Measurements from ENCODE around the gene C5orf15.

Gene C5orf15

DNA sequence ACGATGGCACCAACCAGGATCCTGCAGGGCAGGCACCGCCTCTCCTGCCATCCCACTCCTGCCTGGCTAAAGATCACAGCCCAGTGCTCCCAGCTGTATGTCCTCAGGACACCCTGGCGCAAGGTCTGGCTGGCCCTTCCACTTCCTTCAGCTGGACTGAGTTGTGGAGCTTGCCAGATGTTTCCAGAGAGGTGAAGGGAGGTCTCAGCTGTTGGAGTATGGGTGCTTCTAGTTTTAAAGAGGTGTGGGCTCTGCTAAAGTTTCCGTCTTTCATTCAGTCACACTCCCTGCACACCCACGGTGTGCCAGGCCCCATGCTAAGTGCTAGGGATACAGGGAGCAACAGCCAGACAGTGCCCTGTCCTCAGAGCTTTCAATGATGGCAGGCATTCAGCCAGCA, 34.1 kb downstream of the C5orf15 start:
- ATAC-seq = no peak

DNA sequence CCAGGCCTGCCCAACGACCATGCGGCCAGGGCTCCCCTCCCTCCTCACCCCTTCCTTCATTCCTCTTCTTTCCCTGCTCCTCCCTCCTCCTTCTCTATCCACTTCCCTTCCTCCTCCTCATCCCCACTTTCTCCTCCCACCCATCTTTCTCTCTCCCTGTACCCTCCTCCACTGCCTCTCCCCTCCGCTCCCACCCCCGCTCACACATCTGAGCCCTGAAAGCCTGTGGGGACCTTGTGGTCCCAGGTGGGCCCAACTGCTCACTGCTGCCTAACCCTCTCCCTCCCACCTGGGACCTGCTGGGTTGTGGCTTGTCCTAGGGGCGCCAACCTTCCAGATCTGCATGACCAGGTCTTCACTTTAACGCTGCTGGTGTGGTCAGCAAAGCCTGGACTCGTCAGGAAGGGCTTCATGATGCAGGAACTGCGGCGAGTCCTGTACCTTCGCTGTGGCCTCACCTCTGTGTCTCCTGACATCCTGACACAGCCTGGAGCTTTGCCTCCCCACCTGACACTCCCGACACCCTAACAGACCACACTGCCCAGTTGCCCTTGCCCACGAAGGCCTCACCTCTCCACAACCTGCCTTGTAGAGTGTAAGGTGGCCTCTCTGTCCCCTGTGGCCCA, 34.6 kb downstream of the C5orf15 start:
- TF ChIP-seq BACH2 (CRISPR knock-in tag; IDR thresholded peaks at IDR 0.05; ENCODE audit: borderline replicate concordance) = no peak
- TF ChIP-seq PPARA (CRISPR knock-in tag; IDR thresholded peaks at IDR 0.05; ENCODE audit: borderline replicate concordance) = no peak
- TF ChIP-seq ZNF8 (CRISPR knock-in tag; IDR thresholded peaks at IDR 0.05) = no peak
- TF ChIP-seq TCF4 (CRISPR knock-in tag; IDR thresholded peaks at IDR 0.05; ENCODE audit: borderline replicate concordance) = no peak
- no peak for TF ChIP-seq ARNTL (CRISPR knock-in tag; IDR thresholded peaks at IDR 0.05; ENCODE audit: borderline replicate concordance, low read depth)
- TF ChIP-seq POU6F1 (CRISPR knock-in tag; IDR thresholded peaks at IDR 0.05; ENCODE audit: borderline replicate concordance, low read depth) = no peak
- TF ChIP-seq TOX (CRISPR knock-in tag; IDR thresholded peaks at IDR 0.05; ENCODE audit: borderline replicate concordance) = no peak
- TF ChIP-seq ESRRG (CRISPR knock-in tag; IDR thresholded peaks at IDR 0.05) = no peak
- TF ChIP-seq ZFP3 (CRISPR knock-in tag; IDR thresholded peaks at IDR 0.05) = no peak
- no peak for TF ChIP-seq ISL1 (CRISPR knock-in tag; IDR thresholded peaks at IDR 0.05)
- no peak for TF ChIP-seq CSRNP3 (CRISPR knock-in tag; IDR thresholded peaks at IDR 0.05)
- no peak for TF ChIP-seq ZFP30 (CRISPR knock-in tag; IDR thresholded peaks at IDR 0.05)
- TF ChIP-seq, protein P1, sequence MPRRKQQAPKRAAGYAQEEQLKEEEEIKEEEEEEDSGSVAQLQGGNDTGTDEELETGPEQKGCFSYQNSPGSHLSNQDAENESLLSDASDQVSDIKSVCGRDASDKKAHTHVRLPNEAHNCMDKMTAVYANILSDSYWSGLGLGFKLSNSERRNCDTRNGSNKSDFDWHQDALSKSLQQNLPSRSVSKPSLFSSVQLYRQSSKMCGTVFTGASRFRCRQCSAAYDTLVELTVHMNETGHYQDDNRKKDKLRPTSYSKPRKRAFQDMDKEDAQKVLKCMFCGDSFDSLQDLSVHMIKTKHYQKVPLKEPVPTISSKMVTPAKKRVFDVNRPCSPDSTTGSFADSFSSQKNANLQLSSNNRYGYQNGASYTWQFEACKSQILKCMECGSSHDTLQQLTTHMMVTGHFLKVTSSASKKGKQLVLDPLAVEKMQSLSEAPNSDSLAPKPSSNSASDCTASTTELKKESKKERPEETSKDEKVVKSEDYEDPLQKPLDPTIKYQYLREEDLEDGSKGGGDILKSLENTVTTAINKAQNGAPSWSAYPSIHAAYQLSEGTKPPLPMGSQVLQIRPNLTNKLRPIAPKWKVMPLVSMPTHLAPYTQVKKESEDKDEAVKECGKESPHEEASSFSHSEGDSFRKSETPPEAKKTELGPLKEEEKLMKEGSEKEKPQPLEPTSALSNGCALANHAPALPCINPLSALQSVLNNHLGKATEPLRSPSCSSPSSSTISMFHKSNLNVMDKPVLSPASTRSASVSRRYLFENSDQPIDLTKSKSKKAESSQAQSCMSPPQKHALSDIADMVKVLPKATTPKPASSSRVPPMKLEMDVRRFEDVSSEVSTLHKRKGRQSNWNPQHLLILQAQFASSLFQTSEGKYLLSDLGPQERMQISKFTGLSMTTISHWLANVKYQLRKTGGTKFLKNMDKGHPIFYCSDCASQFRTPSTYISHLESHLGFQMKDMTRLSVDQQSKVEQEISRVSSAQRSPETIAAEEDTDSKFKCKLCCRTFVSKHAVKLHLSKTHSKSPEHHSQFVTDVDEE (CRISPR knock-in tag; IDR thresholded peaks at IDR 0.05) = no peak
- TF ChIP-seq CREB5 (CRISPR knock-in tag; IDR thresholded peaks at IDR 0.05; ENCODE audit: low read depth) = no peak
- no peak for TF ChIP-seq ZNF70 (CRISPR knock-in tag; IDR thresholded peaks at IDR 0.05)
- TF ChIP-seq SNAI2 (CRISPR knock-in tag; IDR thresholded peaks at IDR 0.05) = no peak
- no peak for TF ChIP-seq ZC3H10 (CRISPR knock-in tag; IDR thresholded peaks at IDR 0.05)
- ATAC-seq = no peak

More for the DNA sequence above, 34.1 kb downstream of the C5orf15 start:
- no peak for TF ChIP-seq GLIS3 (CRISPR knock-in tag; IDR thresholded peaks at IDR 0.05)
- no peak for TF ChIP-seq PATZ1 (CRISPR knock-in tag; IDR thresholded peaks at IDR 0.05; ENCODE audit: borderline replicate concordance)
- TF ChIP-seq TCF4 (CRISPR knock-in tag; IDR thresholded peaks at IDR 0.05; ENCODE audit: borderline replicate concordance) = no peak
- TF ChIP-seq, protein P1 (CRISPR knock-in tag; IDR thresholded peaks at IDR 0.05) = no peak
- no peak for TF ChIP-seq SNAI2 (CRISPR knock-in tag; IDR thresholded peaks at IDR 0.05)
- no peak for TF ChIP-seq ZNF70 (CRISPR knock-in tag; IDR thresholded peaks at IDR 0.05)
- no peak for TF ChIP-seq ZFP30 (CRISPR knock-in tag; IDR thresholded peaks at IDR 0.05)
- TF ChIP-seq RARB (CRISPR knock-in tag; IDR thresholded peaks at IDR 0.05) = no peak
- no peak for TF ChIP-seq POU6F1 (CRISPR knock-in tag; IDR thresholded peaks at IDR 0.05; ENCODE audit: borderline replicate concordance, low read depth)
